Measurements from ENCODE around the gene PLOD3. TPM values are rescaled to one million over a fixed set of nuclear protein-coding genes. Genes with fewer than 3 reads are reported as not detected.

PLOD3 gene
- total and polyA plus RNA-seq, 2 donors (not counting 3 experiments of a cell fraction or from before 2014, with no cell fraction given), result 143 to 170 TPM

DNA sequence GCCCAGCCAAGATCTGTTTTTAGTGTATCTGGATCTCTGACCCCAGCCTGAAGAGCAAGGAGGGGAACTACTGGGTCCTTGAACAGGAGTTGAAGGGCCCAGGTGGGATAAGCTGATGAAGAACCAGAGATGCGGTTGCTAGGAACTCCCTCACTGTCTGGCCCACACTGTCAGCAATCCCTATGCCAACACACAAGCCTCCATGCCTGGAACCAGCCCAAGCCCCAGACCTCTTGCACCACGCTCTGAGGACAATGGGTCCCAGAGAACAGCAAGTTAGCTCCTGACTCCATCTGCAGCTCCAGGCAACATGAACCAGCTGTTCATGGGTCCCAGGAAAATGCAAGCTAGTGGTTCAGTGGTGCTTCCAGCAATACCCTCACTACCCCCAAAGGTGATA, 39.7 kb downstream of the PLOD3 start:
- FAIRE-seq, result no peak
- POLR2A ChIA-PET, result no interaction called here
- Histone ChIP-seq H3K4me3 (replicated peaks in 1 of 3; ENCODE audit: insufficient read depth in 1 of 3, low read depth in 1 of 3, low read length in 3 of 3) (no peak overlapping the region), H4K20me1 (replicated peaks; ENCODE audit: control insufficient read depth, extremely low read depth, insufficient read depth, low read length) (no peaks in the 10 kb centered on the region), H2AFZ (ENCODE audit: low read depth, low read length) (no peak overlapping the region), H3K27me3 (ENCODE audit: control insufficient read depth in 2 of 2, insufficient read depth in 2 of 2, low read length in 2 of 2) (peaks cover 61 to 72% of the 10 kb centered on the region in 2 experiments), H3K4me2 (ENCODE audit: insufficient read depth, low read length) (no peak overlapping the region), H3K4me1 (ENCODE audit: control insufficient read depth, extremely low read depth, insufficient read depth, low read length) (no peaks in the 10 kb centered on the region), H3K27ac (ENCODE audit: insufficient read depth, low read depth, low read length) (no peak overlapping the region), H3K9me1 (replicated peaks; ENCODE audit: control insufficient read depth, extremely low read depth, insufficient read depth, low read length) (no peaks in the 10 kb centered on the region), H3K9me3 (replicated peaks; ENCODE audit: control insufficient read depth, insufficient read depth, low read length) (no peaks in the 10 kb centered on the region), H3K9ac (replicated peaks; ENCODE audit: extremely low read depth, insufficient read depth, low read length) (no peak overlapping the region), H3K79me2 (ENCODE audit: control insufficient read depth, insufficient read depth, low read length) (no peaks in the 10 kb centered on the region), H3K36me3 (ENCODE audit: control insufficient read depth in 2 of 2, extremely low read depth in 1 of 2, insufficient read depth in 2 of 2, low read length in 2 of 2) (no peaks in the 10 kb centered on the region)
- no peak for DNase-seq (ENCODE audit: low read depth, low spot score)
- intact Hi-C loops (cut with micrococcal nuclease) (loop anchor here (10.0 kb wide), 1 partner anchor 557 kb away; no protein-coding TSS in a partner anchor), dilution Hi-C loops (cut with MboI; ENCODE audit: extremely low pct_ligation_motif_present, low sequenced_read_pairs) (no loop called here)
- BruUV-seq (replicated peaks), result no TSS peak
- CTCF ChIA-PET, result interaction anchor here (2.4 to 6.3 kb wide), 2 partner anchors 14 to 34 kb away, joined by 9 to 39 read pairs; no protein-coding TSS in a partner anchor
- TF ChIP-seq GATA2 (IDR thresholded peaks at IDR 0.05; ENCODE audit: insufficient read depth, insufficient read length, low read depth, low read length) (no peak), MYC (IDR thresholded peaks at IDR 0.05; ENCODE audit: low read depth, low read length) (no peak), FOS (IDR thresholded peaks at IDR 0.05; ENCODE audit: borderline replicate concordance, insufficient read depth, low read length) (no peak), JUN (IDR thresholded peaks at IDR 0.05; ENCODE audit: borderline replicate concordance, insufficient read depth, insufficient read length, low read depth) (no peak), POLR2A (IDR thresholded peaks at IDR 0.05; ENCODE audit: low read depth, low read length) (no peak), EZH2 (IDR thresholded peaks at IDR 0.05; ENCODE audit: borderline replicate concordance, low read depth, low read length, severe bottlenecking) (no peak), POLR2AphosphoS5 (IDR thresholded peaks at IDR 0.05; ENCODE audit: insufficient read depth, low read depth, low read length) (no peak)
- TF ChIP-seq, protein P1, sequence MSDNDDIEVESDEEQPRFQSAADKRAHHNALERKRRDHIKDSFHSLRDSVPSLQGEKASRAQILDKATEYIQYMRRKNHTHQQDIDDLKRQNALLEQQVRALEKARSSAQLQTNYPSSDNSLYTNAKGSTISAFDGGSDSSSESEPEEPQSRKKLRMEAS (IDR thresholded peaks at IDR 0.05; ENCODE audit: insufficient read depth, insufficient read length), result no peak
- TF ChIP-seq, protein P2, sequence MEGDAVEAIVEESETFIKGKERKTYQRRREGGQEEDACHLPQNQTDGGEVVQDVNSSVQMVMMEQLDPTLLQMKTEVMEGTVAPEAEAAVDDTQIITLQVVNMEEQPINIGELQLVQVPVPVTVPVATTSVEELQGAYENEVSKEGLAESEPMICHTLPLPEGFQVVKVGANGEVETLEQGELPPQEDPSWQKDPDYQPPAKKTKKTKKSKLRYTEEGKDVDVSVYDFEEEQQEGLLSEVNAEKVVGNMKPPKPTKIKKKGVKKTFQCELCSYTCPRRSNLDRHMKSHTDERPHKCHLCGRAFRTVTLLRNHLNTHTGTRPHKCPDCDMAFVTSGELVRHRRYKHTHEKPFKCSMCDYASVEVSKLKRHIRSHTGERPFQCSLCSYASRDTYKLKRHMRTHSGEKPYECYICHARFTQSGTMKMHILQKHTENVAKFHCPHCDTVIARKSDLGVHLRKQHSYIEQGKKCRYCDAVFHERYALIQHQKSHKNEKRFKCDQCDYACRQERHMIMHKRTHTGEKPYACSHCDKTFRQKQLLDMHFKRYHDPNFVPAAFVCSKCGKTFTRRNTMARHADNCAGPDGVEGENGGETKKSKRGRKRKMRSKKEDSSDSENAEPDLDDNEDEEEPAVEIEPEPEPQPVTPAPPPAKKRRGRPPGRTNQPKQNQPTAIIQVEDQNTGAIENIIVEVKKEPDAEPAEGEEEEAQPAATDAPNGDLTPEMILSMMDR (IDR thresholded peaks at IDR 0.05; ENCODE audit: extremely low read depth in 1 of 2, insufficient read depth in 1 of 2, low read depth in 1 of 2, low read length in 2 of 2), result no peak
